ENCODE results near the gene PDXDC1. TPM values are rescaled to one million over a fixed set of nuclear protein-coding genes. Genes with fewer than 3 reads are reported as not detected.
"Not testable (repeated sequence)": the region's sequence is repeated elsewhere in the genome, so short reads cannot be mapped to it uniquely, and the experiment has no call there.

The PDXDC1 gene
- total RNA-seq, 1 experiment from 2014 or later: 62.6 TPM

DNA sequence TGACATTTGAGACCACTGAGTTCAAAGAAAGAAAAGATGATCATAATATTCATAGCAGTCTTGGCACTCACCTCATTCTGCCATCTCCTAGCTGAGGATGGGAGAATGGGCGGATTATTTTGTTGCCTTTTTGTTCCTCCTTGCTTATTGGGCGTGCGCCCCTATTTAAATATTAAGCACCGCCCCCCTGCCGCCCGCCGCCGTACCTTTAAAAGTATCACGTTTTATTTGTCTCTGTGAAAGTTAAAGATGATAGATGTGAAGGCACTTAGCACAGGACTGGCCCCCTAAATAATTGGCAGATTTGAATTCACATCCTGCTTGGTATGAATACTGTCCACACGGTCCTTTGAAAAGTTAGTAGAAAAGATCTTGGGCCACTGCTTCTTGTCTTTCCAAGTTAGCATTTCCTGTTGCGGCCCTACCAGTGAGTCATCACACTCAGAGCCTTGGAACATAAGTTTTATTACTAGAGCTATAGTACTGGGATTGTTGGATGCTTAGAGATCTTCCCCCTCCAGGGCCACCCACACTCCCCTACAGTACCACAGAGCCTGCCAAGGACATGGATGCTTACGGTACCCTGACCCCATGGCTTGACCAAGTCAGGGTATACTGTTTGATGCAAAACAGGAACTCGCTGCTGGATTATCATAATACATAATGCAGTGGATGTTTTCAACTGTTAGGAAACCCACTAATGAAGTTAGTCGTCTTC is 50.6 kb downstream of the PDXDC1 start:
- DNase-seq: peak; percentile 17

DNA sequence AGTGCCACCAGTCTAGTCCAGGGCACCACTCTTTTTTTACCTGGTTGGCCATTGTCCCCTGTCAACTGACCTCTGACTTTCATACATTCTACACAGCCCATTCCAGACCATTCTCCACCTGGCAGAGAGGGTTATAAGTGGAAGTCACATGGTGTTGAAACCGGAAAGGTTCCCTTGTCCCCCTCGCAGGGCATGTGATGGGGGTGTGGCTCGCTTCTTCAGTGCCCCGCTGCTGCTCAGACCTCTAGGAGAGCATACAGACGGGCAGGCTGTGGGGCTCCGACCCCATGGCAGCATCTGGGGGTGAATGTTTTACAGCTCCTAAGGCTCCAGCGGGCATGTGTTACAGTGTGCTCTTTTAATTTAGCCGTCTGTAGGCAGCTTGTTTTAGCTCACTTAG is 52.2 kb downstream of the PDXDC1 start:
- H3K27ac ChIP-seq (ENCODE audit: low read length); ATAC-seq; CTCF ChIA-PET: not testable (repeated sequence)

More for the DNA sequence above, 50.6 kb downstream of the PDXDC1 start:
- POLR2A ChIA-PET (ENCODE audit: unreplicated experiment); intact Hi-C loops (cut with micrococcal nuclease); H3K4me3 ChIP-seq (ENCODE audit: low read length); H4K20me1 ChIP-seq (ENCODE audit: low read length); BruUV-seq (replicated peaks); CTCF ChIA-PET; H3K4me1 ChIP-seq (ENCODE audit: insufficient read depth, low read length); H3K9me2 ChIP-seq (replicated peaks; ENCODE audit: low read length); H3F3A ChIP-seq (ENCODE audit: low read length, unreplicated experiment); H2AFZ ChIP-seq (ENCODE audit: low read length); H3K4me2 ChIP-seq (ENCODE audit: low read length); H3K9ac ChIP-seq (ENCODE audit: low read length); H3K27me3 ChIP-seq (ENCODE audit: low read length); H3K9me3 ChIP-seq (ENCODE audit: low read length); H3K27ac ChIP-seq (ENCODE audit: low read length); H3K79me2 ChIP-seq (ENCODE audit: low read length): not testable (repeated sequence)
- peaks cover 16% of the 10 kb centered on the region for H3K36me3 ChIP-seq (ENCODE audit: low read depth, low read length)
- ATAC-seq: peak; percentile 78

DNA sequence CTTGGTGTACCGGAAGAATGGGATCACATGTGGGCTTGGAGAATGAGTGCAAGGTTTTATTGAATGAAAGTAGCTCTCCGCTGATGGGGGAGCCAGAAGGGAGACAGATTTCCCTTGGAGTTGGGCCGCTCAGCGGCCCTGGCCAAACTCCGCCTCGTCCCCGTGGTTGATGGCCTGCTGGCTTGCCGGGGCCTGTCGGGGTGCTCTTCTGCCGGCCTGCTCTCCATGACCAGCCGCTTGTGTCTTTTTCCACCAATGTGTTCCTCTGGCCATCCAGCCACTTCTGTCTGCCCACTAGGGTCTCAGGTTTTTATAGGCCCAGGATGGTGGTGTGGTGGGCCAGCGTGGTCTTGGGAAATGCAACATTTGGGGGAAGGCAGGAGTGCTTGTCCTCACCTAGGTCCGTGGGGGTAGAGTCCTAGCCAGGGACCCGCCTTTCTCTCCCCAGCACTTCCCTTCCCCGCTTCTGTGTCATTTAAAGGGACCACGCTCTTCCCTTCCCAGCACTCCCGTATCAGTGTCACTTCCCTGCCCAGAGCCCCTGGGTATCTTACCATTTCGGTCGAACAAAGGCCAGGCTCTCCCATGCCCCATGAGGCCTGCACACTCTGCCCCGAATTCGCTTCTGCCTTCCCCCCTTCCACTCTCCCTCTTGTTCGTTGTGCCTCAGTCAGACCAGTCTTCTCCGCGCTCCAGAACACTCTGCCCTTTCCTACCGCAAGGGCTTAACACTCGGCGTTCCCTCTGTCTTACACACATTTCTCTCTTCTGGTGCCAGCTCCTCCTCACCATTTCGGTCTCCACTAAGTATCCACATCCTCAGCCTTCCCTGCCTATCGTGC is 52.9 kb downstream of the PDXDC1 start:
- H3K79me2 ChIP-seq (ENCODE audit: low read length); H3K9ac ChIP-seq (ENCODE audit: low read length); BruUV-seq (replicated peaks); intact Hi-C loops (cut with micrococcal nuclease); H3K4me2 ChIP-seq (ENCODE audit: low read length); ATAC-seq; H3K9me3 ChIP-seq (ENCODE audit: low read length); H3K9me2 ChIP-seq (replicated peaks; ENCODE audit: low read length); CTCF ChIA-PET; H4K20me1 ChIP-seq (ENCODE audit: low read length); POLR2A ChIA-PET (ENCODE audit: unreplicated experiment); DNase-seq; H3K27me3 ChIP-seq (ENCODE audit: low read length); H3F3A ChIP-seq (ENCODE audit: low read length, unreplicated experiment); H3K27ac ChIP-seq (ENCODE audit: low read length); H2AFZ ChIP-seq (ENCODE audit: low read length); H3K4me3 ChIP-seq (ENCODE audit: low read length); H3K4me1 ChIP-seq (ENCODE audit: insufficient read depth, low read length): not testable (repeated sequence)
- peaks cover 16% of the 10 kb centered on the region for H3K36me3 ChIP-seq (ENCODE audit: low read depth, low read length)

More for the DNA sequence above, 52.2 kb downstream of the PDXDC1 start:
- H3F3A ChIP-seq (ENCODE audit: low read length, unreplicated experiment); H3K4me3 ChIP-seq (ENCODE audit: low read length); POLR2A ChIA-PET (ENCODE audit: unreplicated experiment); DNase-seq; BruUV-seq (replicated peaks); H3K27me3 ChIP-seq (ENCODE audit: low read length); H2AFZ ChIP-seq (ENCODE audit: low read length); intact Hi-C loops (cut with micrococcal nuclease); H3K9me3 ChIP-seq (ENCODE audit: low read length); H3K4me1 ChIP-seq (ENCODE audit: insufficient read depth, low read length); H3K4me2 ChIP-seq (ENCODE audit: low read length); H4K20me1 ChIP-seq (ENCODE audit: low read length); H3K9ac ChIP-seq (ENCODE audit: low read length); H3K79me2 ChIP-seq (ENCODE audit: low read length); H3K9me2 ChIP-seq (replicated peaks; ENCODE audit: low read length): not testable (repeated sequence)
- H3K36me3 ChIP-seq (ENCODE audit: low read depth, low read length): peaks cover 21% of the 10 kb centered on the region

DNA sequence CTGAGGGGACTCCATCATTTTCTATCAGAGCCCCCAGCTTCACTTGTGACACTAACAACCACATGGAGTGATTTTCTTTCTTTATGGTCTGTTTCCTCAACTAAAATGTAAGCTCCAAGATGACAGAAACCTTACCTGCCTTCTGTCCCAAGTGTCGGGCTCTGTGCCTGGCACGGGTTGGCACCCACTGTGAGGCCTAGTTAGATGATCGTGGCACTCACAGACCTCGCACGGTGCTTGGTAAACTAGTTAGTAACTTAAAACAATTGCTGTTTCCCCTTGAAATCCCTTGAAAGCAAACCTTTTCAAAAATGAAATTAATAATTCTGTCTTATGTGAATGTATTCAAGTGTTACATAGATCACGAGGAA is 53.5 kb downstream of the PDXDC1 start:
- H3K9me2 ChIP-seq (replicated peaks; ENCODE audit: low read length); H3F3A ChIP-seq (ENCODE audit: low read length, unreplicated experiment); POLR2A ChIA-PET (ENCODE audit: unreplicated experiment); H4K20me1 ChIP-seq (ENCODE audit: low read length); H3K4me1 ChIP-seq (ENCODE audit: insufficient read depth, low read length); H3K4me3 ChIP-seq (ENCODE audit: low read length); H3K4me2 ChIP-seq (ENCODE audit: low read length); H2AFZ ChIP-seq (ENCODE audit: low read length); H3K27ac ChIP-seq (ENCODE audit: low read length); DNase-seq; CTCF ChIA-PET; ATAC-seq; H3K79me2 ChIP-seq (ENCODE audit: low read length); H3K9ac ChIP-seq (ENCODE audit: low read length); H3K9me3 ChIP-seq (ENCODE audit: low read length); H3K27me3 ChIP-seq (ENCODE audit: low read length); BruUV-seq (replicated peaks); intact Hi-C loops (cut with micrococcal nuclease): not testable (repeated sequence)
- H3K36me3 ChIP-seq (ENCODE audit: low read depth, low read length): peaks cover 17% of the 10 kb centered on the region; the same call in 1 of the 2 replicates

DNA sequence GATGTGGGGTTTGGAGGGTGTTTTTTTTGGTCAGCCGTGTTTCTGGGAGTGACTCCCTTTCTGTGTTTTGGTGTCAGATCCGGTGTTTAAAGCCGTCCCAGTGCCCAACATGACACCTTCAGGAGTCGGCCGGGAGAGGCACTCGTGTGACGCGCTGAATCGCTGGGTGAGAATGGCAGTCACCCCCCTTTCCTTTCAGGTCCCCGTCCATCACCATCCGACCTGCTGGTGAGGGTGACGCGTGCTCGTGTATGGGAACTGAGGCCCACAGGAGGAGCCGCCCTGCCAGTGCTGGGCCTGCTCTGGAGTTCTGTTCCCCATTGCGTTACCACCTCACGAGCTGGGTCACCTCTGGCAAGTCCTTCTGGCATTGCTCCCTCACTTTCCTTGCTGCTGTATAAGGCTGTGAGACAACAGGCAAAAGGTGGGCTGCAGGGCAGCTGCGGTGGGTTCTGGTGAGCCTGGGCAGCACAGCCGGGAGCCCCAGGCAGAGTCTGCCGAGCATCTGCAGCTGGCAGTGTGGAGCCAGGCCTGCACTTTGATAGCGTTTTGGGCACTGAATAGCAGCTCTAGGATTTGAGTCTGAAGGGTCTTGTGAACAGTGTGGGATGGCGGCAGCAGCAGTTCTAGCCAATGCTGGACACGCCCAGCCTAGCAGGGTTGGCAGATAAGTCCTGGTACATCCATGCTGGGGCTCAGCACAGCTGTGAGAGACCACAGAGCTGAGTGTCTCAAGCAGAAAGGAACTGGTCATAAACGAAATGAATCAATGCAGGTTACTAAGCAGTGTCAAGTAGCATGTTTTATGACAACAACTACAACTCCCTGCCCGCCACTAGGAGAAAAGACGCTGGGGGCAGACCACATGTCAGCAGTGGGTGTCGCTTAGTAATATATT is 54.2 kb downstream of the PDXDC1 start:
- CTCF ChIA-PET; H4K20me1 ChIP-seq (ENCODE audit: low read length); POLR2A ChIA-PET (ENCODE audit: unreplicated experiment): not testable (repeated sequence)

DNA sequence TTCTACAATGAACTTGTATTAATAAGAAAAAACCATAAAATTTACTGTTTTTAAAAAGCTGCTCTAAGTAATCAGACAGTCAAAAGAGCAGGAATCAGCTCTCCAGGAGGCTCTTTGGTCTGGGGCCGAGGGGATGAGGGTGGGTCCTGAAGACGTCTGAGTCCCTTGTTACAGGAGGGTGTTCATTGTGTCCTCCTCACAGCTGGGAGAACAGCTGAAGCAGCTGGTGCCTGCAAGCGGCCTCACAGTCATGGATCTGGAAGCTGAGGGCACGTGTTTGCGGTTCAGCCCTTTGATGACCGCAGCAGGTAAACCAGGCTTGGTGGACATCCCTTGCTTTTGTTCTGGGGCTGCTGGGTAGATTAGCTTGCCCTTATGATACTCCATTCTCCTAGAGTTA is 54.9 kb downstream of the PDXDC1 start:
- H3F3A ChIP-seq (ENCODE audit: low read length, unreplicated experiment); DNase-seq; H2AFZ ChIP-seq (ENCODE audit: low read length); H3K9me3 ChIP-seq (ENCODE audit: low read length); ATAC-seq; H3K79me2 ChIP-seq (ENCODE audit: low read length); CTCF ChIA-PET; H3K4me3 ChIP-seq (ENCODE audit: low read length); intact Hi-C loops (cut with micrococcal nuclease); H3K9ac ChIP-seq (ENCODE audit: low read length); H3K27me3 ChIP-seq (ENCODE audit: low read length); H3K27ac ChIP-seq (ENCODE audit: low read length); POLR2A ChIA-PET (ENCODE audit: unreplicated experiment); H4K20me1 ChIP-seq (ENCODE audit: low read length); H3K4me1 ChIP-seq (ENCODE audit: insufficient read depth, low read length); H3K4me2 ChIP-seq (ENCODE audit: low read length); H3K9me2 ChIP-seq (replicated peaks; ENCODE audit: low read length): not testable (repeated sequence)
- H3K36me3 ChIP-seq (ENCODE audit: low read depth, low read length): peaks cover 23% of the 10 kb centered on the region
- BruUV-seq (replicated peaks): TSS peak; percentile 20

More for the DNA sequence above, 54.2 kb downstream of the PDXDC1 start:
- H2AFZ ChIP-seq (ENCODE audit: low read length); H3K79me2 ChIP-seq (ENCODE audit: low read length); H3K27me3 ChIP-seq (ENCODE audit: low read length); H3K27ac ChIP-seq (ENCODE audit: low read length); DNase-seq; H3K9me2 ChIP-seq (replicated peaks; ENCODE audit: low read length); H3K4me1 ChIP-seq (ENCODE audit: insufficient read depth, low read length); BruUV-seq (replicated peaks); H3K4me3 ChIP-seq (ENCODE audit: low read length); H3K4me2 ChIP-seq (ENCODE audit: low read length); H3K9me3 ChIP-seq (ENCODE audit: low read length); H3F3A ChIP-seq (ENCODE audit: low read length, unreplicated experiment); H3K9ac ChIP-seq (ENCODE audit: low read length); intact Hi-C loops (cut with micrococcal nuclease): not testable (repeated sequence)
- ATAC-seq: peak; percentile 39
- H3K36me3 ChIP-seq (ENCODE audit: low read depth, low read length): peaks cover 22% of the 10 kb centered on the region
